ENCODE data around the gene C1QBP. TPM values are rescaled to one million over a fixed set of nuclear protein-coding genes. Genes with fewer than 3 reads are reported as not detected.
"Not testable (repeated sequence)": the region's sequence is repeated elsewhere in the genome, so short reads cannot be mapped to it uniquely, and the experiment has no call there.

Gene C1QBP
- total RNA-seq, 4 donors from 2014 or later = 55.7 to 173 (median 117) TPM

DNA sequence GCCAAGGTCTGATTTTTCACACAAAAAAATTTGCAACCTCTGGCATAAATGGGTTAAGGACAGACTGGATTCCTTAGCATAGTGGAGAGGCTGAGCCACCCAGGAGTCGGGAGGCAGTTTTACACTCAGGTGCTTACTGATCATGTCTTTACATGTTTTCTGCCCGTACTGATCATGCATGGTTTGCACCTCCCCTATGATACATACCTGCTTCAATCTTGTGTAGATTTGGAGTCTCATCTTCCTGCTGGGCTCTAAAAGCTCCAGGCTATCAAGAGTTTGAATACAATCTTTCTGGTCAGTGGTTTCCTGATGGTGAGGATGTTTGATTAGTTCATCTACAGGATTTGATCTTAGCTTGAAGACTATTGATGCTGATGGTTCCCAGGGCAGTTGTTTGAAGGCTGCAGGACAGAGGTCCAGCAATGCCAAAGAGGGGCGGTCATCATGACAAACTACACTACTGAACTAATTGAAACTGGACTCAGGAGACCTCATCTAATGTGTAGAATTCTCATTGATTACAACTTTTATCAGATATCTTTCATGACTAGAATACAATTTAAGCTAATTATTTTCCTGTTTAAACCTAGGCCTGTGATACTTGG, 6.9 kb downstream of the C1QBP start:
- Histone ChIP-seq H3K4me1 (peaks cover 15% of the 10 kb centered on the region), H3K4me3 (no peak overlapping the region), H3K9me3 (no peaks in the 10 kb centered on the region), H3K27ac (no peak overlapping the region), H3K27me3 (no peaks in the 10 kb centered on the region), H3K36me3 (peaks cover 86% of the 10 kb centered on the region)
- no peak for TF ChIP-seq EP300 (IDR thresholded peaks at IDR 0.05)
- WGBS = 51% methylated on average over 3 of the region's 3 CpGs
- DNase-seq (ENCODE audit: low spot score in 2 of 2) = no peak

DNA sequence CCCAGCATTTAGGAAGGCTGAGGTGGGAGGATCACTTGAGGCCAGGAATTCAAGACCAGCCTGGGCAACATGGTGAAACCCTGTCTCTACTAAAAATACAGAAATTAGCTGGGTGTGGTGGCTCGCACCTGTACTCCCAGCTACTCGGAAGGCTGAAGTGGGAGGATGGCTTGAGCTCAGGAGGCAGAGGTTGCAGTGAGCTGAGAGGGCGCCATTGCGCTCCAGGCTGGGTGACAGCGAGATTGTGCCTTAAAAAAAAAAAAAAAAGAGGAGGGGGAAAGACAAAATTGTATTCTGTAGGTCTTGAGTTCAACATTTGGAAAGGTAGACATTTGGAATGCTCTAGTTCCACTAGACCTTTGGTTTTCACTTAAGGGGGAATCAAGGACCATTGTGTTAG, 7.7 kb downstream of the C1QBP start:
- H3K36me3 ChIP-seq = peaks cover 90% of the 10 kb centered on the region
- not testable (repeated sequence) for H3K27ac ChIP-seq; DNase-seq (ENCODE audit: low spot score in 2 of 2); H3K9me3 ChIP-seq; H3K4me3 ChIP-seq; H3K27me3 ChIP-seq
- 70% methylated on average over 5 of the region's 5 CpGs for WGBS
- H3K4me1 ChIP-seq = peaks cover 10% of the 10 kb centered on the region

DNA sequence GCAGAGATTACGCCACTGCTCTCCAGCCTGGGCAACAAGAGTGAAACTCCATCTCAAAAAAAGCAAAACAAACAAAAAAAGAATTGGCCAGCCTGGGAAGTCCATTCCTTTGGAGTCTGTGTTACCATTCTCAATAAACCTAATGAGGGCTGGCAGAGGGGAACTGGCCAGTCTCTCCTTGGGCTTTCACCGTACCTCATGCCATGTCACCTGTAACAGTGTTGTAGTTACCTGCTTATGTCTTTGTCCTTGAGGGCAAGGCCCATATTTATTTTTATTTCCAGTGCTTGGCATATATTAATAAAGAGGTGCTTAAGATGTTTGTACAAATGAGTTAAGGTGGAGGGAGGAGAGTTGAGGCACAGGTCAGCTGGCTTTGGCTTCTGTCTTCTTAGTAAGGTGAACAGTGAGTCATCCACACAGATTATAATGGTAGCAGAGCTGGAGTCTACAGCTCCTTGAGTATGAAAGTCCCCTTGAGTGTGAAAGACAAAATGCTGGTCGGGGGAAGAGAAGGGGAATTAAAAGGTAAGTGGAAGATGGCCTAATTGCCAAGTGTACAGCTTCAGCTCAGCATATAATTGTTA, 8.4 kb downstream of the C1QBP start:
- Histone ChIP-seq H3K27ac (no peak overlapping the region), H3K9me3 (no peaks in the 10 kb centered on the region), H3K4me3 (no peak overlapping the region), H3K4me1 (peaks cover 6% of the 10 kb centered on the region), H3K27me3 (no peaks in the 10 kb centered on the region), H3K36me3 (peaks cover 97% of the 10 kb centered on the region)
- TF ChIP-seq POLR2AphosphoS5 (IDR thresholded peaks at IDR 0.05) = no peak
- 92% methylated on average over 3 of the region's 3 CpGs for WGBS
- DNase-seq (ENCODE audit: low spot score in 2 of 2) = no peak

GRCh38 chr17:5429191-5429887, 9.6 kb downstream of the C1QBP start:
- 64% methylated on average over 3 of the region's 3 CpGs for WGBS
- H3K27ac ChIP-seq = peak overlapping the region; percentile 14
- no peaks in the 10 kb centered on the region for H3K27me3 ChIP-seq
- DNase-seq (ENCODE audit: low spot score in 2 of 2) = no peak
- H3K4me1 ChIP-seq = peaks cover 6% of the 10 kb centered on the region
- H3K36me3 ChIP-seq = peaks cover 97% of the 10 kb centered on the region
- no peak for TF ChIP-seq EP300 (IDR thresholded peaks at IDR 0.05)
- TF ChIP-seq POLR2A (IDR thresholded peaks at IDR 0.05) = no peak
- TF ChIP-seq POLR2AphosphoS5 (IDR thresholded peaks at IDR 0.05) = no peak
- no peak for TF ChIP-seq CTCF (IDR thresholded peaks at IDR 0.05)
- no peaks in the 10 kb centered on the region for H3K9me3 ChIP-seq
- no peak overlapping the region for H3K4me3 ChIP-seq

DNA sequence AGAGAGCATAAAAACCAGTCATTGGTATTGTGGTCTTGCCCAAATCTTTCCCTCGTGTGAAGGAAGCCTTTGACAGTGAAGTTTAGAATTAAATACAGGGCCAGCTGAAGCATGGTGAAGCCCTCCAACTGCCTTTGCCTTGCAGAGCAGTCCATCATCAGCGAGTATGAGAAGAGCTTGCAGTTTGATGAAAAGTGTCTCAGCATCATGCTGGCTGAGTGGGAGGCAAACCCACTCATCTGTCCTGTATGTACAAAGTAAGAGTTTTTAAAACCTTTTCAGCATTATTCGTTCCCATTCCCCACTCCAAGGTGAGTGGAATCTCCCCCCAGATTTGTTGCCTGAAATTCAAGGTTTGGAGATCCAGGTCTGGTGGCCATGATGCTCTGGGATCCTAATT, 13.1 kb downstream of the C1QBP start:
- DNase-seq (ENCODE audit: low spot score in 2 of 2) = no peak
- TF ChIP-seq EP300 (IDR thresholded peaks at IDR 0.05) = no peak
- TF ChIP-seq POLR2AphosphoS5 (IDR thresholded peaks at IDR 0.05) = no peak
- TF ChIP-seq POLR2A (IDR thresholded peaks at IDR 0.05) = no peak
- H3K36me3 ChIP-seq = peaks cover 81% of the 10 kb centered on the region
- no peak overlapping the region for H3K4me3 ChIP-seq
- WGBS = 71% methylated on average over 3 of the region's 3 CpGs
- no peak overlapping the region for H3K27ac ChIP-seq
- peaks cover 14% of the 10 kb centered on the region for H3K4me1 ChIP-seq
- H3K27me3 ChIP-seq = no peaks in the 10 kb centered on the region
- H3K9me3 ChIP-seq = no peaks in the 10 kb centered on the region

DNA sequence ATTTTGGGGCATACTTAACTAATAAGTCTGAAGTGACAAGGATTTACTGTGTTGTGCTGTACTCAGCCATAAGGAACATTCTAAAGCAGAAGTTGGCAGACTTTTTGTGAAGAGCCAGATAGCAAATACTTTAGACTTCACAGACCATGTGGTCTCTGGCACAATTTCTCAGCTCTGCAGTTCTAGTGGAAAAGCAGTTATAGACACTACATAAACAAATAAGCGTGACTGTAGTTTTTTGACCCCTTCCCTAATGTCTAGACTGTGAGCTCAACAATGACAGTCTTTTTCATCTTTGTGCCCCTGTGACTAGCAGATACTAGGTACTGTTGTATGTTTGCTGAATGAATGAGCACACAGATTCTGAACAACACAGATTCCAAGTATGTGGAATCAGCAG, 14.0 kb downstream of the C1QBP start:
- Histone ChIP-seq H3K4me3 (no peak overlapping the region), H3K27me3 (no peaks in the 10 kb centered on the region), H3K27ac (no peak overlapping the region), H3K4me1 (peaks cover 20% of the 10 kb centered on the region), H3K9me3 (no peaks in the 10 kb centered on the region), H3K36me3 (peaks cover 72% of the 10 kb centered on the region)
- no peak for DNase-seq (ENCODE audit: low spot score in 2 of 2)
- no peak for TF ChIP-seq EP300 (IDR thresholded peaks at IDR 0.05)
- TF ChIP-seq CTCF (IDR thresholded peaks at IDR 0.05) = no peak
- no peak for TF ChIP-seq POLR2A (IDR thresholded peaks at IDR 0.05)
- no peak for TF ChIP-seq POLR2AphosphoS5 (IDR thresholded peaks at IDR 0.05)
- WGBS = 83% methylated on average over 1 of the region's 1 CpG

- no peak overlapping the region for H3K4me3 ChIP-seq
- peaks cover 31% of the 10 kb centered on the region for H3K4me1 ChIP-seq
- no peak for DNase-seq (ENCODE audit: low spot score in 2 of 2)
- H3K27ac ChIP-seq = no peak overlapping the region
- 66% methylated on average over 2 of the region's 2 CpGs for WGBS
- H3K9me3 ChIP-seq = no peaks in the 10 kb centered on the region
- peaks cover 51% of the 10 kb centered on the region for H3K36me3 ChIP-seq
- no peaks in the 10 kb centered on the region for H3K27me3 ChIP-seq
- no peak for TF ChIP-seq POLR2A (IDR thresholded peaks at IDR 0.05)
- TF ChIP-seq CTCF (IDR thresholded peaks at IDR 0.05) = no peak
- no peak for TF ChIP-seq EP300 (IDR thresholded peaks at IDR 0.05)
These were observed 16.4 kb downstream of the C1QBP start for GRCh38 chr17:5422505-5422904.

All from suprapubic skin (tissue), 4 donors.